ENCODE data around the gene STK11. TPM values are rescaled to one million over a fixed set of nuclear protein-coding genes. Genes with fewer than 3 reads are reported as not detected.
A peak's percentile ranks its signal among the peaks of the same experiment; 100 is the strongest.

Gene STK11
- total and polyA plus RNA-seq, 2 donors (not counting 3 experiments of a cell fraction or from before 2014, with no cell fraction given), result 39.4 to 75.4 TPM

DNA sequence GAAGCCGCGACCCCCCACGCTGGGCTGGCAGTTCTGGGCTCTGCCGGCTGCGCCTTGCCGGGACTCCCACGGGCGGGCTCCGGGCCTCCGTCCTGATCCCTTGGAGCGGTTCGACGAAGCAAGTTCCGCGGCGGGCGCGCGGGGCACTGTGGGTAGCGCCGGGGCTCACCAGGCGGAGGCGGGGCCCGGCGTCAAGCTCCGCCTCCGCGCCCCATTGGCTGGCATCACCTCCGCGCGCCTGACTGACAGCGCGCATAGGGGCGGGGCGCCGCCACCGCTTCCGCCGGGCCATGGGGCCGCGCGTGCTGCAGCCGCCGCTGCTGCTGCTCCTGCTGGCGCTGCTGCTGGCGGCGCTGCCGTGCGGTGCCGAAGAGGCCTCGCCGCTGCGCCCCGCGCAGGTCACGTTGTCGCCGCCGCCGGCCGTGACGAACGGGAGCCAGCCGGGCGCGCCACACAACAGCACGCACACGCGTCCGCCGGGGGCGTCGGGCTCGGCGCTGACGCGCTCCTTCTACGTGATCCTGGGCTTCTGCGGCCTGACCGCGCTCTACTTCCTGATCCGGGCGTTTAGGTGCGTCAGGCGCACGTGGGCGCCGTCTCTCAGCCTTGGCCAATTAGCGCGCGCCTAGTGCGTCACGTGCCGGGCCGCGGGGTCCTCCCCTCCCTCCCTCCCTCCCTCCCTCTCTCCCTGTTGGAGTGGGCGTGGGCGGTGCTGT is 69.8 kb downstream of the STK11 start, which contains the start of gene FAM174C:
FAM174C (plus strand) TSS at position 271 of the 716 bp plus-strand sequence; CDS start at position 291, 20 bp downstream.
- Histone ChIP-seq H3K9me1 (replicated peaks; ENCODE audit: control insufficient read depth, extremely low read depth, insufficient read depth, low read length) (no peaks in the 10 kb centered on the region), H4K20me1 (replicated peaks; ENCODE audit: control insufficient read depth, extremely low read depth, insufficient read depth, low read length) (no peaks in the 10 kb centered on the region), H3K9me3 (replicated peaks; ENCODE audit: control insufficient read depth, insufficient read depth, low read length) (no peaks in the 10 kb centered on the region), H3K79me2 (ENCODE audit: control insufficient read depth, insufficient read depth, low read length) (peaks cover 39% of the 10 kb centered on the region), H3K36me3 (ENCODE audit: control insufficient read depth in 2 of 2, extremely low read depth in 1 of 2, insufficient read depth in 2 of 2, low read length in 2 of 2) (peaks cover 23 to 40% of the 10 kb centered on the region in 2 experiments), H3K9ac (replicated peaks; ENCODE audit: extremely low read depth, insufficient read depth, low read length) (peak within 1 kb of the TSS; percentile 93), H3K27ac (ENCODE audit: insufficient read depth, low read depth, low read length) (peak within 1 kb of the TSS; percentile 95), H3K4me1 (ENCODE audit: control insufficient read depth, extremely low read depth, insufficient read depth, low read length) (peaks cover 29% of the 10 kb centered on the region), H3K4me3 (replicated peaks in 1 of 3; ENCODE audit: insufficient read depth in 1 of 3, low read depth in 1 of 3, low read length in 3 of 3) (peak within 1 kb of the TSS; percentile 9 to 78 (median 53)), H2AFZ (ENCODE audit: low read depth, low read length) (peak within 1 kb of the TSS; percentile 72), H3K4me2 (ENCODE audit: insufficient read depth, low read length) (peak within 1 kb of the TSS; percentile 74), H3K27me3 (ENCODE audit: control insufficient read depth in 2 of 2, insufficient read depth in 2 of 2, low read length in 2 of 2) (no peaks in the 10 kb centered on the region)
- dilution Hi-C loops (cut with MboI; ENCODE audit: extremely low pct_ligation_motif_present, low sequenced_read_pairs) (no loop called here), intact Hi-C loops (cut with micrococcal nuclease) (no loop called here)
- TF ChIP-seq POLR2A (IDR thresholded peaks at IDR 0.05; ENCODE audit: low read depth, low read length) (peak; percentile 91), POLR2AphosphoS5 (IDR thresholded peaks at IDR 0.05; ENCODE audit: insufficient read depth, low read depth, low read length) (peak; percentile 97), EZH2 (IDR thresholded peaks at IDR 0.05; ENCODE audit: borderline replicate concordance, low read depth, low read length, severe bottlenecking) (no peak)
- TF ChIP-seq, protein P1, sequence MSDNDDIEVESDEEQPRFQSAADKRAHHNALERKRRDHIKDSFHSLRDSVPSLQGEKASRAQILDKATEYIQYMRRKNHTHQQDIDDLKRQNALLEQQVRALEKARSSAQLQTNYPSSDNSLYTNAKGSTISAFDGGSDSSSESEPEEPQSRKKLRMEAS (IDR thresholded peaks at IDR 0.05; ENCODE audit: insufficient read depth, insufficient read length), result peak; percentile 99
- BruUV-seq (replicated peaks), result no TSS peak
- POLR2A ChIA-PET, result interaction anchor here (1.0 kb wide), 1 partner anchor 31 kb away, joined by 4 read pairs; no protein-coding TSS in a partner anchor
- CTCF ChIA-PET, result interaction anchor here (0.6 to 1.7 kb wide), 4 partner anchors 9 to 168 kb away, joined by 3 to 18 read pairs (median 6); no protein-coding TSS in a partner anchor
- DNase-seq (ENCODE audit: low read depth, low spot score) (peak; percentile 96), FAIRE-seq (peak; percentile 97)

DNA sequence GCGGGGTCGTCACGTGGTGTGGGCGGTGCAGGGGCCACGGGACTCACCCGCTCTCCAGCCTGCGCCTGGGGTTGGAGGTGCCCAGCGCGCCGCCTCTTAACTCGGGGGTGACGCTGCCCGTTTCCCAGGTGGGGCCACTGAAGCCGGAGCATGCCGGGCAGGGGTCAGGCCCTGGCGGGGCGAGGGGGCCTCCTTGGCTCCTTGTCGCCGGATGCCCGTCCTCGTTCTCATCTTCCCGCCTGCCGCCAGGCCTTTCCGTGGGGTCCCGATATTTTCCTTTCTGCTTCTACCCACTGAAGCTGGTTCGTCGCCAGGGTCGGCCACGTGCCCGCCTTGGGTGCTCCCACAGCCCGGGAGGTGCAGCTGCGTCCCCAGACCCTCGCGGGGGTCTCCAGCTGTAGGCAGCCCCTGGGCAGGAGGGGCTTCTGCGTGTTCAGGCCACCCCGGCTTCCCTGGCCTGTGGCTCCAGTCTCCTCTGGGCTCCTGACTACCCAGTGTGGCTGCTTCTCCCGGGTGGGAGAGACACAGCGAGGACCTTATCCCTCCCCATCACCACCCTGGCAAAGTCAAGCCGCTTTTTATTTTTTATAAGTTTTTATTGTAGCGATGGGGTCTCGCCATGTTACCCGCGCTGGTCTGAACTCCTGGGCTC is 70.5 kb downstream of the STK11 start:
- Histone ChIP-seq H3K27ac (ENCODE audit: insufficient read depth, low read depth, low read length) (peak overlapping the region; percentile 62), H3K27me3 (ENCODE audit: control insufficient read depth in 2 of 2, insufficient read depth in 2 of 2, low read length in 2 of 2) (no peaks in the 10 kb centered on the region), H3K4me3 (replicated peaks in 1 of 3; ENCODE audit: insufficient read depth in 1 of 3, low read depth in 1 of 3, low read length in 3 of 3) (peak overlapping the region; percentile 9 to 78 (median 53)), H3K4me2 (ENCODE audit: insufficient read depth, low read length) (peak overlapping the region; percentile 74), H3K79me2 (ENCODE audit: control insufficient read depth, insufficient read depth, low read length) (peaks cover 32% of the 10 kb centered on the region), H2AFZ (ENCODE audit: low read depth, low read length) (peak overlapping the region; percentile 72), H3K9me1 (replicated peaks; ENCODE audit: control insufficient read depth, extremely low read depth, insufficient read depth, low read length) (no peaks in the 10 kb centered on the region), H3K9ac (replicated peaks; ENCODE audit: extremely low read depth, insufficient read depth, low read length) (peak overlapping the region; percentile 70), H4K20me1 (replicated peaks; ENCODE audit: control insufficient read depth, extremely low read depth, insufficient read depth, low read length) (no peaks in the 10 kb centered on the region), H3K36me3 (ENCODE audit: control insufficient read depth in 2 of 2, extremely low read depth in 1 of 2, insufficient read depth in 2 of 2, low read length in 2 of 2) (peaks cover 21 to 36% of the 10 kb centered on the region in 2 experiments), H3K4me1 (ENCODE audit: control insufficient read depth, extremely low read depth, insufficient read depth, low read length) (peaks cover 22% of the 10 kb centered on the region), H3K9me3 (replicated peaks; ENCODE audit: control insufficient read depth, insufficient read depth, low read length) (no peaks in the 10 kb centered on the region)
- ChIA-PET POLR2A (no interaction called here), CTCF (interaction anchor here (1.0 to 1.7 kb wide), 3 partner anchors 10 to 167 kb away, joined by 3 to 18 read pairs (median 9); no protein-coding TSS in a partner anchor)
- dilution Hi-C loops (cut with MboI; ENCODE audit: extremely low pct_ligation_motif_present, low sequenced_read_pairs) (no loop called here), intact Hi-C loops (cut with micrococcal nuclease) (no loop called here)
- DNase-seq (ENCODE audit: low read depth, low spot score) (no peak), FAIRE-seq (no peak)
- BruUV-seq (replicated peaks), result TSS peak; percentile 1
- no peak for TF ChIP-seq GATA2 (IDR thresholded peaks at IDR 0.05; ENCODE audit: insufficient read depth, insufficient read length, low read depth, low read length)
- TF ChIP-seq JUN (IDR thresholded peaks at IDR 0.05; ENCODE audit: borderline replicate concordance, insufficient read depth, insufficient read length, low read depth), result no peak
- TF ChIP-seq POLR2A (IDR thresholded peaks at IDR 0.05; ENCODE audit: low read depth, low read length), result no peak
- TF ChIP-seq, protein P1 (IDR thresholded peaks at IDR 0.05; ENCODE audit: insufficient read depth, insufficient read length), result no peak
- no peak for TF ChIP-seq POLR2AphosphoS5 (IDR thresholded peaks at IDR 0.05; ENCODE audit: insufficient read depth, low read depth, low read length)
- TF ChIP-seq FOS (IDR thresholded peaks at IDR 0.05; ENCODE audit: borderline replicate concordance, insufficient read depth, low read length), result no peak
- no peak for TF ChIP-seq MYC (IDR thresholded peaks at IDR 0.05; ENCODE audit: low read depth, low read length)
- no peak for TF ChIP-seq EZH2 (IDR thresholded peaks at IDR 0.05; ENCODE audit: borderline replicate concordance, low read depth, low read length, severe bottlenecking)
- TF ChIP-seq, protein P2, sequence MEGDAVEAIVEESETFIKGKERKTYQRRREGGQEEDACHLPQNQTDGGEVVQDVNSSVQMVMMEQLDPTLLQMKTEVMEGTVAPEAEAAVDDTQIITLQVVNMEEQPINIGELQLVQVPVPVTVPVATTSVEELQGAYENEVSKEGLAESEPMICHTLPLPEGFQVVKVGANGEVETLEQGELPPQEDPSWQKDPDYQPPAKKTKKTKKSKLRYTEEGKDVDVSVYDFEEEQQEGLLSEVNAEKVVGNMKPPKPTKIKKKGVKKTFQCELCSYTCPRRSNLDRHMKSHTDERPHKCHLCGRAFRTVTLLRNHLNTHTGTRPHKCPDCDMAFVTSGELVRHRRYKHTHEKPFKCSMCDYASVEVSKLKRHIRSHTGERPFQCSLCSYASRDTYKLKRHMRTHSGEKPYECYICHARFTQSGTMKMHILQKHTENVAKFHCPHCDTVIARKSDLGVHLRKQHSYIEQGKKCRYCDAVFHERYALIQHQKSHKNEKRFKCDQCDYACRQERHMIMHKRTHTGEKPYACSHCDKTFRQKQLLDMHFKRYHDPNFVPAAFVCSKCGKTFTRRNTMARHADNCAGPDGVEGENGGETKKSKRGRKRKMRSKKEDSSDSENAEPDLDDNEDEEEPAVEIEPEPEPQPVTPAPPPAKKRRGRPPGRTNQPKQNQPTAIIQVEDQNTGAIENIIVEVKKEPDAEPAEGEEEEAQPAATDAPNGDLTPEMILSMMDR (IDR thresholded peaks at IDR 0.05; ENCODE audit: extremely low read depth in 1 of 2, insufficient read depth in 1 of 2, low read depth in 1 of 2, low read length in 2 of 2), result no peak
